Measurements from ENCODE around the gene HOXA4.

Gene HOXA4

DNA sequence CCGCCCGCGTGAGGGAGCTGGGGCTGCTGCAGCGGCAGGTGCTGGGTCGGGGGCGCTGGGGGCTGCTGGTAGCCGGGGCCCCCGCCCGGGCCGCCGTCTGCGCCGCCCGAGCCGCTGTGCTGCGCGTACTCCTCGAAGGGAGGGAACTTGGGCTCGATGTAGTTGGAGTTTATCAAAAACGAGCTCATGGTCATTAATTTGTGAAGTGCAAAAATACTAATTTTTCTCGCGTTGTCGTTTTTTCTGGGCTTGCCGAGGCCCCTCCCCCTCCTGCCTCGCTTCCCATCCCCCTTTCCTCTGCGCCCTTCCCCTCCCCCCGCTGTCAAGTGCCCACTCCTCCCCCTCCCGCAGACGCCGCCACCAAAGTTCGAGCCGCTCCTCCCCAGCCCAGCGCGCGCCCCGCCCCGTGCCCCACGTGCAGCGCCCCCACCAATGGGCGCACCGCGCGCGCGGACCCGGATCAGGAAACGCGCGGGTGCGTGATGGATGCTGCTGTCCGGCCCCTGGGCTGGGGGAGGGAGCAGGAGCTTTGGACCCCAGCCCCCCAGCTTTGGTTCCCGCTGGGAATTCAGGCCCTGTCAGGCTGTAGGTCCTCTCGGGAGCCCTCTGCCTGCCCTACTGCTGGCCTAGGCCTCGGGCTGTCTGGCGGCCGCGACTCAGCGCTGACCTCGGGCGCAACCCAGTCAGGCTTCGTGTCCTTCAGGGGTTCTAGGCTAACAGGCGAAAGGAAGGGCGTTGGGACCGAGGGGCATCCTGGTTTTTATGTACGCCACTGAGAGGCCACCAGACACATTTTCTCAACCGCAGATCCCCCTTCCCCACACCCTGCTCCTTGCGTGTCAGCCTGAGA is at the start of gene HOXA4:
Gene HOXA4, minus strand, starts transcription at position 218 of the 850 bp plus-strand sequence. Its CDS starts 24 bp downstream, at position 194.
- peak in 3 of 10 donors; percentile 27 to 82 (median 67) for DNase-seq
- intact Hi-C loops (cut with DNase I): no loop called here

GRCh38 chr7:27179503-27180430 is 49.2 kb upstream of the HOXA4 start:
- intact Hi-C loops (cut with DNase I): no loop called here
- DNase-seq: peak in 5 of 10 donors; percentile 6 to 85 (median 52)

DNA sequence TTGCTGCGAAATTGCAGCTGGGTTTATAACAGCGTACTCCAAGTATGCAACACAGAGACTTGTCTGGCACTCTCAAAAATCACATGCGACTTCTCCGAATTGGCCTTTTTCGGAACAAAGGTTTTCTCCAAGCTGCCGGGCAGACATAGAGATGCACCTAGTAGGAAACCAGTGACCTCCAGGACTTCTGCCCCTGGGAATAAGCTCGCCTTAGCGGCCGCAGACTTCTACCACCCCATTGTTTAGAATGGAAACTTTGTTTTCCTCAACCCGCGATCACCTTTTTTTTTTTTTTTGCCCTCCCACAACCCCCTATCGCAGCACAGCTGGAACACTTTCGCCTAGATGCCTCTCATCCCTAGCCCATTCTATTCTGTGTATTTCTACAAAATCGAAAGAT is 48.5 kb upstream of the HOXA4 start:
- DNase-seq: peak in 1 of 10 donors; percentile 46
- intact Hi-C loops (cut with DNase I): no loop called here

GRCh38 chr7:27178366-27178765 is 47.8 kb upstream of the HOXA4 start:
- peak in 1 of 10 donors; percentile 9 for DNase-seq

GRCh38 chr7:27177795-27178320 is 47.3 kb upstream of the HOXA4 start:
- intact Hi-C loops (cut with DNase I): no loop called here
- DNase-seq: peak in 1 of 10 donors; percentile 3

More at GRCh38 chr7:27178366-27178765, 47.8 kb upstream of the HOXA4 start:
- intact Hi-C loops (cut with DNase I): no loop called here

DNA sequence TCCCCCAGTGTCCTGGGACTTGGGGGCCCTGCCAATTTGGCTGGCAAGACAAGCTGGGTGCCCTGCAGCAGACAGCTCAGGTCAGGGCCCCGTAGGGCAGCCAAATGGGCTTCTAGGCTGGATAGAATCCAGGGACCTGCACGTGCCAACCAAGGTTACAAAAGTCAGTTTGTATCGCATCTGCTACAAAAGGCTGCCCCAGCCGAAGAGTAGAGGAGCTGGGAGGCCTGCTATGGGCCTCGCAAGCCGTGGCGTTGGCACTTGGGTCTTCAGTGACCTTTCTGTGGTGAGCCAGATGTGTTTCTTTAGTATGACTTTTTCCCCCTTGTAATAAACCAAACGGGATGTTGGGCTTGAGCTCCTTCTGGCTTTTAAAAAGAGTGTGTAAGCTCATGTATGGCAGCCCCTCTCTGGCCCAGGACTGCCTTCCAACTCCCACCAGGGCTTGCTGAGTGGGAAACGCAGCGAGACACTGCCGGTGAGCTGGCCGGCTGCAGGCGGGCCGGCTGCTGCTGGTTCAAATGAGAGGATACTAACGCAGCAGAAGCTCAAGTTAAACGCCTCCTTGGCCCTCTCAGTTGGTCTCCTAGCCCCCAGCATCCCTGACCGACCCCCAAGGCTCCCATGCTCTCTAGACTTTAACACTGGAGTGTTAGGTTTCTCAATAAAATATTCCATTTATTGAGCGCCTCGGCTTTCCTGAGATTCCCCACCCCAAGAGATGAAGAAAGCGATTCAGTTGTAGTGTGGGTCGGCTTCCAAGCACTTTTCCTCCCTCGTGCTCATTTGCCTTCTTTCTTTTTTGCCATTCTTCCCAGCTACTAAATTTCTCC is 46.6 kb upstream of the HOXA4 start:
- peak in 2 of 10 donors; percentile 40 to 49 for DNase-seq
- intact Hi-C loops (cut with DNase I): no loop called here

- intact Hi-C loops (cut with DNase I): no loop called here
- DNase-seq: peak in 2 of 10 donors; percentile 24 to 27
Observed at GRCh38 chr7:27176524-27176845, 45.9 kb upstream of the HOXA4 start.

DNA sequence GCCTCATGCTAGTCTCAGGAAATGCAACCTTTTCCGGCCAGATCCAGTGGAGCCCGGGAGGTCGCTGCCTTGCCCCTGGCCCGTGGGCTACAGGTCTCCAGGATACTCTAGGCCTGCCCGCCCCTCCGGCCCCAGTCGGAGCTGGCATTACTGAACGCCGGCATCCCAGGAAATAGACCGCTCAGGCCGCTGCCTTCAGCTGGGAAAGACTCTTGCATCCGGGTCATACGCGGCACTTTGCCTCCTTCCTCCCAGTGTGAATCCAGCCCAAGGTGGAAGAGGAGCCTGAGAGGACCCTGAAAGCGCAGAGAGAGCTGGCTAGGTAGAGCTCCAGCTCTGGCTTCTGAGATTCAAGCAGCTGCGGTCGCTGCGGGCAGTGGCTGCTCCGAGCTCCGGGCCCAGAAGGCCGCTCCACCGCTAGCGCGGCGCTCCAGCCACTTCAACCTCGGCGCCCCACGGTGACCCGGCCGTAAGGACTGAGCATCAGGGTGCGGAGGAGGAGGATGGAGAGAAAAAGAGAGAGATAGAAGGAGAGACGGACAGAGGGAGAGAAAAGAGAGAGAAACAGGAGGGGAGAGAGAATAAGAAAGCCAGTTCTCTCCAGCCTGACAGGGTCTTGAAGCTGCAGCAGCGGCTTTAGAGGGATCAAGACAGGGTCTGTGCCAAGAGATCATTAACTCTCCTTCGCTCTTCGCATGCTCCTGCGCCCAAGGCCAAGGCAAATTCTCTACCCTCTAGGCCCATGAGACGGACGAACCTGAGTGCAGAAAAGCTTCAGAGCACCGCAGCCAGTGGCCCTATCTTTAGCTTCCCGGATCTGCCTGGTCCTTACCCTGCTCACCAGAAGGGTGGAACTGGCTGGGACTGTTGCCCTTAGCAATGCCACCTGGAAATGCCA is 45.3 kb upstream of the HOXA4 start:
- intact Hi-C loops (cut with DNase I): no loop called here
- DNase-seq: peak in 3 of 10 donors; percentile 3 to 73 (median 56)

DNA sequence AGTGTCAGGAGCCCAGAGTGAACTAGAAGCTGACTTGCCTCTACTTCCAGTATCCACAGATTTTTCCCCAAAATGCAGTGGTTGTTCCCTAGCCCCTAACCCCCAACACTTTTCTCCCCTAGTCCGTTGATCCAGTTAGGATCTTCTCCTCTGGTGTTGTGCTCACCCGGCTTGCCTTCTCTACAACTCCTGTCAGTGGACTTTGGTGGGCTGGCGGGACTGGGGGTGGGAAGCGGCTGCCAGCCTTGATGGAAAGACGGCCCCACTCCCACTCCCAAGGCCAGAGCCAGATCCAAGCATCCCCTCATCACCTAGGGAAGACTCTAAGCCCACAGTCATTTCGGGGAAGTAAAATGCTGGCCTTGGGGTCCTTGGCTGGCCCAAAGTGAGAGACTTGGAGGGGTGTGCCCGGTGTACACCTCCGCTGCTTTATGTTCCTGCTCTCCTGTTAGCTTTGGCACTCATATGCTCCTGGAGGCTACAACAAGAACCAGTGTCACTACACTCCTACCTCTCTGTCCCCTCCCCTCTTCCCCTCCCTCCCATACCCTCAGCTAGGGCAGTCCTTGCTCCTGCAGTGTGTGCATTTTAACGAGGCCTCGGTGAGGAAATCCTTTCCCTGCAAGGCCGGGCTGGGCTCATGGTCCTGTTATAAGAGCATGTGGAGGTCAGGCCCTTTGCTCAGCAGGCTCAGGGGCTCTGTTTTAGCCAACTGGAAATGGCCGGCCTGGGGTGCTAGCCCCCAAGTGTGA is 44.5 kb upstream of the HOXA4 start:
- intact Hi-C loops (cut with DNase I): no loop called here
- peak in 3 of 10 donors; percentile 5 to 43 (median 26) for DNase-seq

DNA sequence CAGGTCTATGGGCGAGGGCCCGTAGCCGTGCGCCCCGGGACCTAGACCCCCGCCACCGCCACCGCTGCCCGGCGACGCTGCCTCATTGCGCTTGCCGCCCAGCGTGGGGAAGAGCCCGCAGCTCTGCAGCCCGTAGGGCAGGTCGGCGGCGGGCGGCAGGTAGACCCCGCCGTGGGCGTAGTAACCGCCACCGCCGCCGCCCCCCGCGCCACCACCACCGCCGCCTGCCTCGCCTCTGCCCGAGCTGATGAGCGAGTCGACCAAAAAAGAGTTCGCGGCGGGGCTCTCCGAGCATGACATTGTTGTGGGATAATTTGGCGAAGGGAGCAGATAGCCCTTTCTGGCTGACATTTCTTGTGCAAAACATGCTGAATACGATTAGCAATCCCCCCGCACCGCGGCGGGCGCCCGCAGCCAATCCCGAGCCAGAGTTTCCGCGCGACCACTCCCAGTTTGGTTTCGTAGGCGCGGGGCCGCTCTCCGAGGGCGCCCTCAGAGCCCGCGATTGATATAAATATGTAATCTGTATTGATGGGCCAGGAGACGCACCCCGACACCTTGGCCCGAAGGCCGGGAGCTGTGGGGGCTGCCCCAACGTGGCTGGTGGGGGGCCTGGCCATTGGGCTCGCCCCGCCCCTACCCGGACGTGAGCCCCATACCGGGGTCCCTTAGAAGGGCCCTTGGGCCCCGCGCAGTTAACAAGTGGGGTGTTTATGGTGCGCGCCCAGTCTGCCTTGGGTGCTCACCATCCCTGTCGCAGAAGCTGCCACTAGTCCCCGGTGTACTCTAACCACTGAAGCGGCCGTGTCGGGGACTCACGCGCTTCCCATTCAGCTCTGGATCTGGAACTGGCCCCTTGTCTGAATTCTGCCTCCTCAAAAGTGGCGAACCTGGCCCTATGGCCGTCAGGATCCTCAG is 43.7 kb upstream of the HOXA4 start, which contains the start of gene HOXA10:
Gene HOXA10, minus strand, starts transcription at position 365 of the 918 bp plus-strand sequence. Its CDS starts 14 bp downstream, at position 351.
- intact Hi-C loops (cut with DNase I): no loop called here
- DNase-seq: peak in 4 of 10 donors; percentile 2 to 80 (median 64)

DNA sequence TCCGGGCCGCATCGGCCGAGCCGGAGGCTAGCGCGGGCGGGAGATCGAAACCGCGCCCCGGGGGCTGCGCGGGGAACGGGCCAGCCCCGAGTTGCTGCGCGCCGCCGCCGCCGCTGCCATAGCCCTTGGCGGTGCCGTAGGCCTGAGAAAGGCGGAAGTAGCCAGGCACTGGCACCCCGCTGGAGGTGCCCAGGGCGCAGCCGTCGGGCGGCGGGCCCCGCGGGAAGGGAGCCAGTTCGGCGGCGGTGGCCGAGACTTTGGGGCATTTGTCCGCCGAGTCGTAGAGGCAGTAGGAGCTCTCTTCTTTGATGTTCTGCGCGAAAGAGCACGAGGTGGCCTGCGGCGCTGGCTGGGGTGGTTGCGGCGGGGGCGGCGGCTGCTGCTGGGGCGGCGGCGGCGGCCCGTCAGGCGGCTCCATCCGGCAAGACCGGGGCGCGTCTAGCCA is 43.0 kb upstream of the HOXA4 start:
- intact Hi-C loops (cut with DNase I): no loop called here
- DNase-seq: peak in 3 of 10 donors; percentile 41 to 78 (median 70)

DNA sequence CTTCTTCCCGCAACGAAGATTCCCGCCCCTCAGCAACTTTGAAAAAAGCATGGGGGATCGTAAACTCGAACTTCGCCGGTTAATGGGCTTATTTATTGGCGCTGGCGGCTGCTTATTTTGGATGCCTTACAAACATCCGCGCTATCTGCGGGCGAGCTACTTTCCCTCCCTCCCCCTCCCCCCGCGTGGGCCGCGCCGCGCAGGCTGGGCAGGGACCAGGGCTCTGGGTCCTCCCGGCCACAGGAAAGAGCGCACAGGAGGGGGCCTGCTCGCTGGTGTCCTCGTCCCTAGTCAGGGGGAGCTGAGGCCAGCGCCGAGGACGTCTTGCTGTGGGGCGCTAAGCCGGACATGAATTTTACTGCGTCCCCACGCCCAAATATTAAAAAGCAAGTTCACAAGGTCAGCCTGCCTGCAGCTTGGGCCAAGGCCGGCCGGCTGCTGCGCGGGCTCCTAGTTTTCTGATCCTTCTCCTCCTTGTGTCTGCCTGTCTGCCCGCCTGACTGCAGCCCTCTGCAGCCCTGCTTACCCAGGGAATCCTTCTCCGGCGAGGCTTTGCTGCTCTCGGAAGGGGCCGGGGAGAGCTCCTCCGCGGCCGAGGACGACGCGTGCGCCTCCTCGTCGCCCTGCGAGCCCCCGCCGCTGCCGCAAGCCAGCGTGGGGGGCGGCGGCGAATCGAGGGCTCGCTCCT is 42.4 kb upstream of the HOXA4 start:
- intact Hi-C loops (cut with DNase I): no loop called here
- DNase-seq: peak in 4 of 10 donors; percentile 4 to 75 (median 57)

DNA sequence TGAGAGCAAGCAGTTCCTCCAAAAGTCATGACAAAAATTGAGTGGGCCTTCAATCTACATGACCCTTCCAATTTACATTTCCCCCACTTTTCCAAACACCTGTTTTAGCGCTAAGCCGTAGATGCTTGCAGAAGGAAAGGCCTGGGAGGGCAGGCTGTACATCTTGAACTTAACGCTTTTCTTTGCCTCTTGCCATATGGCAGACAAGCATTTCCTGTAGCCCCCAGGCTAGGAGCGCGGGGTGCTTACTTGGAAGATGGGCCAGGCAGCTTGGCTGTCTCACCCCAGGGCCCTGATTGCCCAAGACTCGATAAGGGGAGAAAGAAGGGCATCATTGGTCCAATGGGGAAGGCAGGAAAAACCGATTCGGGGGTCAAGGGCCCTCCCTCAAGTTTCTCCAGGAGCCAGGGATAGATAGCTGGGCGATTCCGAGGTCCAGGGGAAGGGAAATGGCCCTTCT is 41.8 kb upstream of the HOXA4 start:
- intact Hi-C loops (cut with DNase I): no loop called here
- DNase-seq: peak in 3 of 10 donors; percentile 27 to 51 (median 40)

- intact Hi-C loops (cut with DNase I): no loop called here
- DNase-seq: peak in 4 of 10 donors; percentile 6 to 46 (median 21)
Observed at GRCh38 chr7:27171637-27172314, 41.2 kb upstream of the HOXA4 start.

DNA sequence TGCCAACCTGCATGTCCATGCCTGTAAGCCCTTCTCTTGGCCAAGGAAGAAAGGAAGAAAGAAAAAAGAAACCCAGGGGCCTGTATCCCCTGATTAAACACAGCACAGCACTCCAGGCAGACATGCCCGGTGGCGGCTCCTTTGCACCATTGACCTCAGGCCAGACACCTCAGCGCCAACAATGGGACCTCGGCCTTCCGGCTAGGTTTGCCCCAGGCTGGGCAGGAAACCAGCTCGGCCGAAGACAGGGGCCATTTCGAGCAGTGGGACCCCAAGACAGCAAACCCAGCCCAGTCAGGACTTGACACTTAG is 40.7 kb upstream of the HOXA4 start:
- intact Hi-C loops (cut with DNase I): no loop called here

More for the DNA sequence above, 40.7 kb upstream of the HOXA4 start:
- DNase-seq: peak in 4 of 10 donors; percentile 2 to 72 (median 53)
